Transverse colon (tissue), 3 donors: ENCODE results near the gene AKR1C3.

ENCODE experiments used
- EP300 ChIP-seq: sonication (generic); formaldehyde crosslinking; IDR thresholded peaks from one replicate; pipeline ENCODE4 v1.6.1; 2017; ENCODE audit warnings: antibody characterized with exemption, low read depth
- POLR2A ChIP-seq: fragments of 450-650 bp; IDR thresholded peaks from one replicate; pipeline ENCODE4 v1.6.1; 2016; ENCODE audit warnings: antibody characterized with exemption, mild to moderate bottlenecking, moderate library complexity
- TF ChIP-seq, protein P1 (sequence below), 5 experiments: fragments of 200-600 bp in 3 of 5; fragments of 450-650 bp in 2 of 5; sonication (generic) in 3 of 5; IDR thresholded peaks; 1 replicate in 2 of 5; 2 replicates in 3 of 5; pipeline ENCODE4 v1.5.1; 2016 to 2017; ENCODE audit warnings: antibody characterized with exemption in 5 of 5, inconsistent platforms in 3 of 5, mild to moderate bottlenecking in 2 of 5, moderate library complexity in 1 of 5

DNA sequence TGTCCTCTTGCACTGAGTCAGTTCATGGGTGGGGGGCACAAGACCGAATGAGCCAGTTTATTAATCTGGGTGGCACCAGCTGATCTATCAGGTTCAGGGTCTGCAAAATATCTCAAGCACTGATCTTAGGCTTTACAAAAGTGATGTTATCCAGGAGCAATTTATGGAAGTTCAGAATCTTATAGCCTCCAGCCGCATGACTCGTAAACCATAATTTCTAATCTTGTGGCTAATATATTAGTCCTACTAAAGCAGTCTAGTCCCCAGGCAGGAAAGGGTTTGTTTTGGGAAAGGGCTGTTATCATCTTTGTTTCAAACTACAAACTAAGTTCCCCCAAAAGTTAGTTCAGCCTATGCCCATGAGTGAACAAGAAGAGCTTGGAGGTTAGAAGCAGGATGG is 56.9 kb downstream of the AKR1C3 start:
- TF ChIP-seq, protein P1, sequence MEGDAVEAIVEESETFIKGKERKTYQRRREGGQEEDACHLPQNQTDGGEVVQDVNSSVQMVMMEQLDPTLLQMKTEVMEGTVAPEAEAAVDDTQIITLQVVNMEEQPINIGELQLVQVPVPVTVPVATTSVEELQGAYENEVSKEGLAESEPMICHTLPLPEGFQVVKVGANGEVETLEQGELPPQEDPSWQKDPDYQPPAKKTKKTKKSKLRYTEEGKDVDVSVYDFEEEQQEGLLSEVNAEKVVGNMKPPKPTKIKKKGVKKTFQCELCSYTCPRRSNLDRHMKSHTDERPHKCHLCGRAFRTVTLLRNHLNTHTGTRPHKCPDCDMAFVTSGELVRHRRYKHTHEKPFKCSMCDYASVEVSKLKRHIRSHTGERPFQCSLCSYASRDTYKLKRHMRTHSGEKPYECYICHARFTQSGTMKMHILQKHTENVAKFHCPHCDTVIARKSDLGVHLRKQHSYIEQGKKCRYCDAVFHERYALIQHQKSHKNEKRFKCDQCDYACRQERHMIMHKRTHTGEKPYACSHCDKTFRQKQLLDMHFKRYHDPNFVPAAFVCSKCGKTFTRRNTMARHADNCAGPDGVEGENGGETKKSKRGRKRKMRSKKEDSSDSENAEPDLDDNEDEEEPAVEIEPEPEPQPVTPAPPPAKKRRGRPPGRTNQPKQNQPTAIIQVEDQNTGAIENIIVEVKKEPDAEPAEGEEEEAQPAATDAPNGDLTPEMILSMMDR (IDR thresholded peaks at IDR 0.05), result no peak
- TF ChIP-seq POLR2A (no peak), EP300 (no peak)
